ENCODE results near the gene HOXD8. TPM values are rescaled to one million over a fixed set of nuclear protein-coding genes. Genes with fewer than 3 reads are reported as not detected.

The HOXD8 gene
- total RNA-seq, 1 experiment from 2014 or later: not detected

GRCh38 chr2:176084611-176085119 lies 44.8 kb upstream of the HOXD8 start:
- peaks cover 9% of the 10 kb centered on the region for H3K4me1 ChIP-seq (ENCODE audit: control insufficient read depth, insufficient read depth, low read length)
- DNase-seq (ENCODE audit: low read depth, low spot score) (no peak), ATAC-seq (no peak)
- in situ Hi-C loops (cut with HindIII; ENCODE audit: low pct_unique_long_range_greater_than_20kb, low sequenced_read_pairs): no loop called here
- CTCF ChIA-PET: no interaction called here
- H3K27me3 ChIP-seq (ENCODE audit: control insufficient read depth, insufficient read depth, low read length): peaks cover 33% of the 10 kb centered on the region
- H3K4me3 ChIP-seq (ENCODE audit: low read depth in 2 of 2, low read length in 2 of 2): peak overlapping the region in 1 of 2 experiments; percentile 48; a peak in 2 of 4 replicates
- intact Hi-C loops (cut with micrococcal nuclease; ENCODE audit: unreplicated experiment): loop anchor here (10.0 kb wide), 1 partner anchor 120 kb away; no protein-coding TSS in a partner anchor
- H3K9me3 ChIP-seq (ENCODE audit: control insufficient read depth, insufficient read depth, low read depth, low read length): no peaks in the 10 kb centered on the region
- BruUV-seq (replicated peaks): no TSS peak
- TF ChIP-seq TCF7L2 (IDR thresholded peaks at IDR 0.05; ENCODE audit: low read depth, low read length) (no peak), CTCF (IDR thresholded peaks at IDR 0.05) (no peak), SIN3A (IDR thresholded peaks at IDR 0.05; ENCODE audit: borderline replicate concordance, insufficient read depth, low read depth, low read length) (no peak), POLR2AphosphoS5 (IDR thresholded peaks at IDR 0.05; ENCODE audit: low read depth, low read length) (no peak)
- H3K27ac ChIP-seq (ENCODE audit: low read length): no peak overlapping the region
- POLR2A ChIA-PET: no interaction called here
- H3K36me3 ChIP-seq (ENCODE audit: control insufficient read depth, insufficient read depth, low read length): no peaks in the 10 kb centered on the region

GRCh38 chr2:176085120-176085788 lies 44.3 kb upstream of the HOXD8 start:
- intact Hi-C loops (cut with micrococcal nuclease; ENCODE audit: unreplicated experiment): loop anchor here (10.0 kb wide), 1 partner anchor 120 kb away; no protein-coding TSS in a partner anchor
- ATAC-seq (no peak), DNase-seq (ENCODE audit: low read depth, low spot score) (no peak)
- Histone ChIP-seq H3K4me1 (ENCODE audit: control insufficient read depth, insufficient read depth, low read length) (peaks cover 9% of the 10 kb centered on the region), H3K36me3 (ENCODE audit: control insufficient read depth, insufficient read depth, low read length) (no peaks in the 10 kb centered on the region), H3K4me3 (ENCODE audit: low read depth in 2 of 2, low read length in 2 of 2) (peak overlapping the region; percentile 30 to 48; a peak in 3 of 4 replicates), H3K27ac (ENCODE audit: low read length) (no peak overlapping the region), H3K27me3 (ENCODE audit: control insufficient read depth, insufficient read depth, low read length) (peaks cover 36% of the 10 kb centered on the region), H3K9me3 (ENCODE audit: control insufficient read depth, insufficient read depth, low read depth, low read length) (no peaks in the 10 kb centered on the region)
- POLR2A ChIA-PET: no interaction called here
- no TSS peak for BruUV-seq (replicated peaks)
- TF ChIP-seq REST (IDR thresholded peaks at IDR 0.05; ENCODE audit: insufficient read depth in 1 of 2, low read depth in 2 of 2, low read length in 1 of 2): no peak
- no peak for TF ChIP-seq TCF7L2 (IDR thresholded peaks at IDR 0.05; ENCODE audit: low read depth, low read length)
- no peak for TF ChIP-seq CTCF (IDR thresholded peaks at IDR 0.05)
- no peak for TF ChIP-seq SIN3A (IDR thresholded peaks at IDR 0.05; ENCODE audit: borderline replicate concordance, insufficient read depth, low read depth, low read length)
- no peak for TF ChIP-seq POLR2AphosphoS5 (IDR thresholded peaks at IDR 0.05; ENCODE audit: low read depth, low read length)
- CTCF ChIA-PET: interaction anchor here (0.6 to 1.3 kb wide), 2 partner anchors 87 to 395 kb away, joined by 3 to 8 read pairs; no protein-coding TSS in a partner anchor
- in situ Hi-C loops (cut with HindIII; ENCODE audit: low pct_unique_long_range_greater_than_20kb, low sequenced_read_pairs): no loop called here
